Measurements from ENCODE around the gene FGF8. TPM values are rescaled to one million over a fixed set of nuclear protein-coding genes. Genes with fewer than 3 reads are reported as not detected.
A peak's percentile ranks its signal among the peaks of the same experiment; 100 is the strongest.

FGF8 gene
- total RNA-seq, 6 experiments from 2014 or later = not detected

DNA sequence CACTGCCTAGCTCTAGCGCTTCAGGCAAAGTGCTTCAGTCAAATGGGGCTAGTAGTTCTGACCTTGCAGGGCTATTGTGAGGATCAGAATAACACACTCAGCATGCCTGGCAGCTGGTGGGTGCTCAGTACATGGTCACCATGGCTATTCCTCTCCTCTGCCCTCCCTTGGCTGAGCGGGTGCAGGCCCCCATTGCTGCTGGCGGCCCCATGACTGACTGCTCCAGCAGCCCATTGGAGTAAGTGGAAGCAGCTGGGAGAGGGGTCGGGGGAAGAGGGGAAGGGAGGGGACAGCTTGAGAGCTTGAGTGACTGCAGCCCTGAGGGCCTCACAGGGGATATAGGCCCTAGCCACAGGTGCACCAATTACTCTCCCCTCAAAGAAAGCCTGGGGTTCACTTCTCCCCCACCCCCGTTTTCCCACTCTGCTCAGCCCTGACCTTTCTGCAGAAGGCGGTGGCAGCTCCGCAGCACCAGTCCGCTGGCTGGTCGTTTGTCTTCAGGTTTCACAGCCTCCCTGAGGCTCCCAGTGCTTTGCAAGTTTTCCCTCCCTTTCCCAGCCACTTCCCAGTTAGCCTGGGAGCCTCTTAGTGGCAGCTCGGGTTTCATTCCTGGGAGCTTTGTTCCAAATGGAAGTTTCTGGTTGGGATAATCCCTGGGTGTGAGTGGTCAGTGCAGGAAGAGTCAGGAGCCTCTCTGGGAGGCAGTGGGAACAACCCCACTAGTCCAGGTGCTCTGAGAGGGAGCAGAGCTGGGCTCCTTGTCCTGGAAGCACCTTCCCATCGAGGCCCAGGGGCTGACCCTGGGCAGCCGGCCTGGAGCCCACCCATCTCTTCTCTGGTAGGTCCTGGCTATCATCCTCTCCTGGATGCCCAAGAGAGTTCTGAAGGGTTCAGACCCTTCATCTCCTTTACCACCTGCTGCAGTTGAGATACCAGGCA, 16.3 kb downstream of the FGF8 start:
- Mint-ChIP-seq H3K27me3 (ENCODE audit: insufficient read depth) (peaks cover 54% of the 10 kb centered on the region), H3K4me1 (ENCODE audit: low read depth) (no peaks in the 10 kb centered on the region), H3K36me3 (ENCODE audit: low read depth) (no peaks in the 10 kb centered on the region), H3K4me3 (no peak overlapping the region), H3K9me3 (no peaks in the 10 kb centered on the region), H3K27ac (no peak overlapping the region)
- no peak for DNase-seq
- TF ChIP-seq, protein P1, sequence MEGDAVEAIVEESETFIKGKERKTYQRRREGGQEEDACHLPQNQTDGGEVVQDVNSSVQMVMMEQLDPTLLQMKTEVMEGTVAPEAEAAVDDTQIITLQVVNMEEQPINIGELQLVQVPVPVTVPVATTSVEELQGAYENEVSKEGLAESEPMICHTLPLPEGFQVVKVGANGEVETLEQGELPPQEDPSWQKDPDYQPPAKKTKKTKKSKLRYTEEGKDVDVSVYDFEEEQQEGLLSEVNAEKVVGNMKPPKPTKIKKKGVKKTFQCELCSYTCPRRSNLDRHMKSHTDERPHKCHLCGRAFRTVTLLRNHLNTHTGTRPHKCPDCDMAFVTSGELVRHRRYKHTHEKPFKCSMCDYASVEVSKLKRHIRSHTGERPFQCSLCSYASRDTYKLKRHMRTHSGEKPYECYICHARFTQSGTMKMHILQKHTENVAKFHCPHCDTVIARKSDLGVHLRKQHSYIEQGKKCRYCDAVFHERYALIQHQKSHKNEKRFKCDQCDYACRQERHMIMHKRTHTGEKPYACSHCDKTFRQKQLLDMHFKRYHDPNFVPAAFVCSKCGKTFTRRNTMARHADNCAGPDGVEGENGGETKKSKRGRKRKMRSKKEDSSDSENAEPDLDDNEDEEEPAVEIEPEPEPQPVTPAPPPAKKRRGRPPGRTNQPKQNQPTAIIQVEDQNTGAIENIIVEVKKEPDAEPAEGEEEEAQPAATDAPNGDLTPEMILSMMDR (IDR thresholded peaks at IDR 0.05) = no peak

DNA sequence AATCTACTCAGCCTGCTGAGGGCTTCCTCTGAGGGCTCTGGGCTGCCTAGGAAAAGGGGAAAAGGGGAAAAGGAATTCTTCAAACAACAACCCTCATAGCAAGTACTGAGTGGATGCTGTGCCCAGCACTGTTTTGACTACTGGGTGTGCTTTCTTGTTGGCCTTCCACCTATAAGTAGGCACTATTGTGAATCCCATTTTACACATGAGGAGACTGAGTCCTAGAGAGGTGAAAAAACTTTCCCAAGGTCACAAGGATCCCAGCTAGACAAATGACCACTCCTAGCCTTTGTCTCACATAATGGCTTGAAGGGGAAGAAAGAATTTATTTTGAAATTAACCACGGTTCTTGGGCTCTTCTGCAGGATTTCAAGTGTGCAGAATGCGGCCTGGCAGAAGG, 17.1 kb downstream of the FGF8 start:
- H3K4me1 Mint-ChIP-seq (ENCODE audit: low read depth) = no peaks in the 10 kb centered on the region
- TF ChIP-seq, protein P1 (IDR thresholded peaks at IDR 0.05) = no peak
- H3K9me3 Mint-ChIP-seq = no peaks in the 10 kb centered on the region
- no peak overlapping the region for H3K27ac Mint-ChIP-seq
- DNase-seq = no peak
- no peak overlapping the region for H3K4me3 Mint-ChIP-seq
- peaks cover 52% of the 10 kb centered on the region for H3K27me3 Mint-ChIP-seq (ENCODE audit: insufficient read depth)
- no peaks in the 10 kb centered on the region for H3K36me3 Mint-ChIP-seq (ENCODE audit: low read depth)

DNA sequence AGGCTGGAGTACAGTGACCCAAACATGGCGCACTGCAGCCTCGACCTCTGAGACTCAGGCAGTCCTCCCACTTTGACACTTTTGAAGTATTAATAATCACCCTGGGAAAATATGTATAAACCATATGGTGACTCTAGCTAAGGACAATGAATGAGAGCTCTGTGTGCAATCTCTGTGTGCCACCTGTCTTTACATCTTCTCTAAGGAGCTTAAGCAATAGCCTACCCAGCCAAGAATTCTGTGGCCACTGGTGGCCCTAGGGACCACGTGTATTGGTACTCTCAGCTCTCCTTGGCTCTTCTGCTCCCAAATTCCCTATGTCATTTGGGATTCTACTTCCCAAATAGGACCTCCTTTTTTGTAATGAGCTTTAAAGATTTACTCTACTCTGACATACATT, 23.7 kb downstream of the FGF8 start:
- Mint-ChIP-seq H3K4me3 (no peak overlapping the region), H3K4me1 (ENCODE audit: low read depth) (no peaks in the 10 kb centered on the region), H3K36me3 (ENCODE audit: low read depth) (no peaks in the 10 kb centered on the region), H3K27ac (no peak overlapping the region), H3K27me3 (ENCODE audit: insufficient read depth) (peaks cover 43% of the 10 kb centered on the region), H3K9me3 (no peaks in the 10 kb centered on the region)
- no peak for DNase-seq
- TF ChIP-seq, protein P1 (IDR thresholded peaks at IDR 0.05) = no peak

DNA sequence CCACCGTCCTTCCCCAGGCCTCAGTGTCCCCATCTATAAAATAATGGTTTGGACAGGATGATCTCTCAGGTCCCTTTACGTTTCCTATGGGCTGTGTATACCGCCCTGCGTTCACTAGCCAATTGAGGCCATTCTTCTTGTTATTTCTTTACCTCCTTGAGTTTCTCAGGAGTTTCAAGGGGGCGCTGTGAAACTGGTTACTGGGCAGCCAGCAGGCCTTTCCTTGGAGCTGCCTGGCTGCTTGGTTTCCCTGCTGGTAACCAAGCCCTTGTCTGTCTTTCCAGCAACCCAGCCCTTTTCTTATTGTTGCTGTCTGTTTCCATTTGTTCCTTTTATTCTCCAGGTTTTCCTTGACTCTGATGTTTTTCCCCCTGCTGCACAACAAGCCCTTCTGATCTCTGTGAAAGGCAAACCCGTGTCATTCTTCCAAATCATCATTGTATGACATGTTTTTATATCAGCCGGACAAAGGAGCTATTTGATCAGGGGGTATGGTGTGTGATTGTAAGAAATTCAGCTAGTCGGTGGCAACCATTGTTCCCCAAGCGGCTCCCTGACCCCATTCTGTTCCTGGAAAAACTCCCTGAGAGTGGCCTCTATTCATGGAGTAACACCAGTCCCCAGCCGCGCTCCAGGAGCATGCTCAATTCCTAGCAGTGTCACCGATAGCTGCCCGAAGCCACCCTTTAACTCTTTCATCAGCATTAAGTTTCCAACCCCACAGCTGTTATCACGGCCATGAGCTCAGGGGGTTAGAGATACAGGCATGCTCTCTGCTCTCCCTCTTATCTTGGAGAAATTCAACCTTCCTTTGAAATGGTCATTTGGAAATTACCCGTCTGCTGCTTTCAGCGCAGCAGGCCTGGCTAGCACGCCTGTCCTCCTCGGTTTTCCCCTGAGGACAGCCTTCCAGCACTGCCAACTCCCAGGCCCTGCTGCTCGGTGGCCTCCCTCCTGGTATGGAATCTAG, 26.6 kb downstream of the FGF8 start:
- Mint-ChIP-seq H3K4me3 (no peak overlapping the region), H3K27me3 (ENCODE audit: insufficient read depth) (peaks cover 36% of the 10 kb centered on the region), H3K4me1 (ENCODE audit: low read depth) (peaks cover 7% of the 10 kb centered on the region; the same call in 1 of the 2 replicates), H3K36me3 (ENCODE audit: low read depth) (no peaks in the 10 kb centered on the region), H3K27ac (no peak overlapping the region), H3K9me3 (no peaks in the 10 kb centered on the region)
- no peak for DNase-seq
- TF ChIP-seq, protein P1 (IDR thresholded peaks at IDR 0.05) = 0 out of 2 replicates have a peak, but pooled peaks have one; percentile 20

DNA sequence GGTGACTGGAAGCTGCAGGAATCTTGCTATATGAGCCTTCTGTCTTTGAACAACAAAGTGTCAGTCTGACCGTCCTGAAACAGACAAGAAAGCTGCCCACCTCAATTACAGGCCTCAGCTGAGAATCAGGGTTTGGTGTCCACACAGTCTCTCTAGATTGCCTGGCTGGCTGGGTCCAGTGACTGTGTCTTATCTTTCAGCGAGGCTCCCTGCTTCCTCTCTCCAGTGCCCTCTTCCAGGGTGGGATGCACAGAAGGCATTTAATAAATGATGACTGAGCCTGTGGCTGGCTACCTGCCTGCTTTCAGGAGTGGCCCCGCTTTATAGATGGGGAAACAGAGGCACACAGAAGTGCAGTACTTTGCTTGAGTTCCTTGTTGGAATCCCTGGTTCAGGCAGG, 27.4 kb downstream of the FGF8 start:
- TF ChIP-seq, protein P1 (IDR thresholded peaks at IDR 0.05) = no peak
- H3K4me3 Mint-ChIP-seq = no peak overlapping the region
- H3K4me1 Mint-ChIP-seq (ENCODE audit: low read depth) = peaks cover 7% of the 10 kb centered on the region; the same call in 1 of the 2 replicates
- no peaks in the 10 kb centered on the region for H3K36me3 Mint-ChIP-seq (ENCODE audit: low read depth)
- peaks cover 32% of the 10 kb centered on the region for H3K27me3 Mint-ChIP-seq (ENCODE audit: insufficient read depth)
- H3K27ac Mint-ChIP-seq = no peak overlapping the region
- DNase-seq = no peak
- no peaks in the 10 kb centered on the region for H3K9me3 Mint-ChIP-seq
